Measurements from ENCODE around the gene SPEM1. TPM values are rescaled to one million over a fixed set of nuclear protein-coding genes. Genes with fewer than 3 reads are reported as not detected.
A peak's percentile ranks its signal among the peaks of the same experiment; 100 is the strongest.
"Not testable (repeated sequence)": the region's sequence is repeated elsewhere in the genome, so short reads cannot be mapped to it uniquely, and the experiment has no call there.

Gene SPEM1
- total RNA-seq, 1 donor from 2014 or later = 0.23 TPM

DNA sequence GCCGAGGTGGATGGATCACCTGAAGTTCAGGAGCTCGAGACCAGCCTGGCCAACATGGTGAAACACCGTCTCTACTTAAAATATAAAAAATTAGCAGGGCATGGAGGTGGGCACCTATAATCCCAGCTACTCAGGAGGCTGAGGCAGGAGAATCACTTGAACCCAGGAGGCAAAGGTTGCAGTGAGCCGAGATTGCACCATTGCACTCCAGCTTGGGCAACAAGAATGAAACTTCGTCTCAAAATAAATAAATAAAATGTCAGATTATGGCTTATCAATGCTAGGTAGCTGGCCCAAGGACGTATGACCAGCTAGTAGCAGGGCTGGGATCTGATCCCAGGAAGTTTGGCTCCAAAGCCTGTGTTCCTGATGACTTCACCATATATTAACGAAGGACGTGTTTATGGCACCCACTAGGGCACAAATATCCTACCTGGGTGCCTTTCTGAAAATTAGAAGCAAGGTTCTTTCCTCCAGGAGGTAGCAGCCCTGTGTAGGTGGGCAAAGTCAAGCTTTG lies 50.4 kb downstream of the SPEM1 start:
- H2AFZ ChIP-seq (ENCODE audit: low read depth, low read length); FAIRE-seq; H3K4me2 ChIP-seq (ENCODE audit: low read length); H3K27me3 ChIP-seq (ENCODE audit: insufficient read depth, low read length); H3K9me3 Mint-ChIP-seq (ENCODE audit: unreplicated experiment); H3K27me3 Mint-ChIP-seq (ENCODE audit: low read depth, unreplicated experiment); H3K36me3 ChIP-seq (ENCODE audit: insufficient read depth, low read length); H3K9ac ChIP-seq (ENCODE audit: low read length); H3K4me3 ChIP-seq (ENCODE audit: insufficient read depth, low read depth, low read length); H3K4me1 Mint-ChIP-seq (ENCODE audit: low read depth, unreplicated experiment); H3K4me3 Mint-ChIP-seq (ENCODE audit: unreplicated experiment); H3K9me3 ChIP-seq (ENCODE audit: insufficient read depth, low read depth, low read length); H3K4me1 ChIP-seq (ENCODE audit: insufficient read depth, low read length); H3K27ac ChIP-seq (ENCODE audit: low read depth, low read length); H3K36me3 Mint-ChIP-seq (ENCODE audit: low read depth, unreplicated experiment); DNase-seq (ENCODE audit: low read depth): not testable (repeated sequence)
- peak overlapping the region; percentile 12 for H3K27ac Mint-ChIP-seq (ENCODE audit: unreplicated experiment)
- H4K20me1 ChIP-seq (ENCODE audit: insufficient read depth, low read length) = peaks cover 76% of the 10 kb centered on the region
- peaks cover 79% of the 10 kb centered on the region for H3K79me2 ChIP-seq (ENCODE audit: insufficient read depth, low read length)

Other genes starting within 250 kb of the SPEM1 start
- gene ASGR1, start 241.0 kb upstream of the SPEM1 start, total RNA-seq = 3.6 and 5.0 TPM in 2 replicates
- gene DLG4, start 200.5 kb upstream of the SPEM1 start, total RNA-seq = 45.6 and 48.0 TPM in 2 replicates
- 354 and 399 TPM in 2 replicates for gene ACADVL, start 200.4 kb upstream of the SPEM1 start, total RNA-seq
- gene DVL2, start 185.8 kb upstream of the SPEM1 start, total RNA-seq = 30.2 and 34.4 TPM in 2 replicates
- 78.0 and 89.5 TPM in 2 replicates for gene PHF23, start 180.9 kb upstream of the SPEM1 start, total RNA-seq
- gene GABARAP, start 177.9 kb upstream of the SPEM1 start, total RNA-seq = 434 and 454 TPM in 2 replicates
- 102 and 103 TPM in 2 replicates for gene CTDNEP1, start 168.6 kb upstream of the SPEM1 start, total RNA-seq
- gene ELP5, start 168.1 kb upstream of the SPEM1 start, total RNA-seq = 24.9 and 25.4 TPM in 2 replicates
- 4.6 and 10.5 TPM in 2 replicates for gene CLDN7, start 157.8 kb upstream of the SPEM1 start, total RNA-seq
- 0.30 TPM in 1 of 2 replicates, not detected in the other for gene SLC2A4, start 138.6 kb upstream of the SPEM1 start, total RNA-seq
- gene YBX2, start 125.7 kb upstream of the SPEM1 start, total RNA-seq = 0.24 and 0.86 TPM in 2 replicates
- 841 and 915 TPM in 2 replicates for gene EIF5A, start 112.7 kb upstream of the SPEM1 start, total RNA-seq
- 41.7 and 49.8 TPM in 2 replicates for gene GPS2, start 105.0 kb upstream of the SPEM1 start, total RNA-seq
- gene NEURL4, start 91.0 kb upstream of the SPEM1 start, total RNA-seq = 32.5 and 32.6 TPM in 2 replicates
- 14.4 and 16.0 TPM in 2 replicates for gene ACAP1, start 83.8 kb upstream of the SPEM1 start, total RNA-seq
- 31.6 and 41.4 TPM in 2 replicates for gene KCTD11, start 68.2 kb upstream of the SPEM1 start, total RNA-seq
- gene TMEM95, start 65.2 kb upstream of the SPEM1 start, total RNA-seq = 0.30 TPM in 1 of 2 replicates, not detected in the other
- 0.36 and 1.6 TPM in 2 replicates for gene TNK1, start 39.2 kb upstream of the SPEM1 start, total RNA-seq
- 65.7 and 67.6 TPM in 2 replicates for gene PLSCR3, start 25.8 kb upstream of the SPEM1 start, total RNA-seq
- gene TMEM256, start 16.2 kb upstream of the SPEM1 start, total RNA-seq = 45.7 and 52.9 TPM in 2 replicates
- 77.3 and 80.7 TPM in 2 replicates for gene NLGN2, start 12.5 kb upstream of the SPEM1 start, total RNA-seq
- gene SPEM2, start 5.3 kb downstream of the SPEM1 start, total RNA-seq = 0.14 and 0.17 TPM in 2 replicates
- gene SPEM3, start 8.5 kb downstream of the SPEM1 start, total RNA-seq = 0.07 TPM in 1 of 2 replicates, not detected in the other
- gene TMEM102, start 15.1 kb downstream of the SPEM1 start, total RNA-seq = 10.7 and 11.8 TPM in 2 replicates
- gene FGF11, start 19.2 kb downstream of the SPEM1 start, total RNA-seq = 22.4 and 30.7 TPM in 2 replicates
- gene CHRNB1, start 24.7 kb downstream of the SPEM1 start, total RNA-seq = 9.7 and 11.7 TPM in 2 replicates
- 31.0 and 31.2 TPM in 2 replicates for gene ZBTB4, start 59.3 kb downstream of the SPEM1 start, total RNA-seq
- gene SLC35G6, start 61.1 kb downstream of the SPEM1 start, total RNA-seq = not detected in 2 replicates
- 143 and 151 TPM in 2 replicates for gene POLR2A, start 64.0 kb downstream of the SPEM1 start, total RNA-seq
- gene TNFSF12, start 128.7 kb downstream of the SPEM1 start, total RNA-seq = 2.4 and 3.4 TPM in 2 replicates
- 0.43 and 0.93 TPM in 2 replicates for gene TNFSF13, start 138.4 kb downstream of the SPEM1 start, total RNA-seq
- 51.4 and 58.7 TPM in 2 replicates for gene SENP3, start 141.6 kb downstream of the SPEM1 start, total RNA-seq
- gene CD68, start 159.3 kb downstream of the SPEM1 start, total RNA-seq = 4.4 and 6.2 TPM in 2 replicates
- 44.6 and 51.2 TPM in 2 replicates for gene MPDU1, start 163.5 kb downstream of the SPEM1 start, total RNA-seq
- gene SOX15, start 169.8 kb downstream of the SPEM1 start, total RNA-seq = 1.7 and 4.0 TPM in 2 replicates
- gene FXR2, start 194.6 kb downstream of the SPEM1 start, total RNA-seq = 54.3 and 60.2 TPM in 2 replicates
- 47.2 and 49.8 TPM in 2 replicates for gene SAT2, start 207.5 kb downstream of the SPEM1 start, total RNA-seq
- 0.79 and 1.4 TPM in 2 replicates for gene SHBG, start 209.8 kb downstream of the SPEM1 start, total RNA-seq
- gene ATP1B2, start 230.6 kb downstream of the SPEM1 start, total RNA-seq = 0.65 and 0.89 TPM in 2 replicates

Measured in astrocyte (in vitro differentiated cells and primary cell).